GM12865 (cell line): ENCODE results near the gene TTC9C.
"Not testable (repeated sequence)": the region's sequence is repeated elsewhere in the genome, so short reads cannot be mapped to it uniquely, and the experiment has no call there.

Experiments
- DNase-seq: peaks from one replicate; pipeline ENCODE4 v3.0.0; 2010; ENCODE audit warnings: low read depth
- H3K4me3 ChIP-seq: 2 replicates; pipeline ENCODE4 v1.5.1; 2011; ENCODE audit warnings: mild to moderate bottlenecking, low read depth, low read length, control low read depth
- CTCF ChIP-seq: IDR thresholded peaks from 2 replicates; pipeline ENCODE4 v1.5.1; 2011; ENCODE audit warnings: low read length, control low read depth, low read depth, inconsistent platforms; ENCODE audit not compliant: insufficient read depth; ENCODE audit errors: missing control alignments

Gene TTC9C

DNA sequence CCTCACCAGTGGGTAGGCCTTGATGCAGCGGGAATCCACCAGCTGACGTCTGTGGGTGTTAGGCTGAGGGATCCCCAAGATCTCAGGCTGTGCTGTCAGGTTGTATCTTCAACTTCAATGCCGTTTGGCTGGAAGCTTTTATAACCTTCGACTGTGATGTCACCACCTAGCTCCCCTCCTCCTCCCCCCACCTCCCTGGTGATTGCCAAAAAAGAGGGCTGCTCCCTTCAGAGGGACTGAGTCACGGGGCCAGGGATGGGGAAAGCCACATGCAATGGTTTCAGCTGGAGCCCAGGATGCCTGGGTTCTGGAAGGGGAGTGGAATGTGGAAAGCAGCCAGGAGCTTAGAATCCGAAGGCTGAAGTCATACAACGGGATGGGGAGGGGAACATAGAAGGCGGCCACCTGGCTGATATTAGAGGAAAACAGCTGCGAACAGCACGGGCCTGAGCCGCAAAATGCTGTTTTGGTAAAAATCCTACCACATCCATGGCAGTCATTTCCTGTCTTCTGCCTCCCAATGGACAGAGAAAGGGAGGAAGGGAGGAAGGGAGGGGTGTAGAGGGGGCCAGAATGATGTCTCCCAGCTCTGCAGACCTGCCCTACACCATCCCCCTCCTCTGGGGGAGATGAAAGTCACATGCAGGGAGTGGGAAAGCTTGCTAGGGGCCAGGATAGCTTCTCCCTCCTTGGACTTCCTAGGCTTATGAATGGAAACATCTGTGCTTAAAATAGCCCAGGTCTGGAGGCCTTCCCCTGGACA lies 38.7 kb upstream of the TTC9C start, which contains the start of gene LRRN4CL:
Gene LRRN4CL (minus strand): TSS at position 110 of the 763 bp plus-strand sequence. CDS start 1,022 bp downstream, outside the sequence.
- no peak for TF ChIP-seq CTCF
- H3K4me3 ChIP-seq: no peak within 1 kb of the TSS
- no peak for DNase-seq

GRCh38 chr11:62693624-62694023 lies 34.7 kb upstream of the TTC9C start:
- DNase-seq, H3K4me3 ChIP-seq: not testable (repeated sequence)

DNA sequence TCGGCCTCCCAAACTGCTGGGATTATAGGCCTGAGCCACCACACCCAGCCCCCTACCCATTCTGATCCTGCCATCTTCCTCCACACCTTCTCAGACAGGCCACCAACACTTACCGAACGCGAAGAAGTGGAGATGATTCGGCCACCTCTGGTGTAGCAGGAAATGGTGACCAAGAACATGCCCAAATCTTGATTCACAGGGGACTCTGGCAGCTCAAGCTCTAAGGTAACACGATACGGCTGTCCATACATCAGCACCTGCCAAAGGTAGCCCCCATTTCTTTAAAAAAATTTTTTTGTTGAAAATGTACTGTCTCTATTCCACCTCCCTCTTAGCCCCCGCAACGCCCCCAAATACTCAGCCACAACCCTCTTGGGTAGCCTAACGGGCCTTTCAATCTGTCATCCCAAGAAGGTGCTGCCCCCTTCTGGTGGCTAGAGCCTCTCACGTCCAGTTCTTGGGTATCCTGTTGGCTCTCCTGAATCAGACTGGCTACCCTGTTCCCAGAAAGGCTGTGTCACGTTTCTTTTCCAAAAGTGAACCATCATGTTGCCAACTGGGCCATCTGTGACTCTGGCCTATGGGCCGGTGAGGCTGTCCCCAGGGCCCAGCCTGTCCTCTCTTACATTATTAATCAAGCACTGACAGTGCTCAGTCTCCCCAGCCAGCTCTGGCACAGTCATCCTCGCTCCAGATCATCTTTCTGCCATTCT lies 33.7 kb upstream of the TTC9C start:
- peak; percentile 88 for DNase-seq
- H3K4me3 ChIP-seq: no peak overlapping the region
- peak; percentile 83 for TF ChIP-seq CTCF

DNA sequence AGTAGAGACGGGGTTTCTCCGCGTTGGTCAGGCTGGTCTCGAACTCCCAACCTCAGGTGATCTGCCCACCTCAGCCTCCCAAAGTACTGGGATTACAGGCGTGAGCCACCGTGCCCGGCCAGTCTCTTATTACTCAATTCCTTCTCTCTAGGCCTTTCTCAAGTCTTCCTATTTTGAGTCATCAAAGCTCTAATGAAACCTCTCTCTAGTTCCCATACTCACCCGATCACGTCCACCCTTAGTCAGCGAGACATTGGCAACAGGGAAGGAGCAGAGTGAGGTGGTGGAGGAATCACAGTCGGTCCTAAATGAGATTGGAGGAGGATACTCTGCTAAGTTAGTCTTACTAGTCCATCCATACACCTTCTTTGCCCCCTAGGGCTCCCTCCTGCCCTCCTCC lies 26.0 kb upstream of the TTC9C start:
- no peak for TF ChIP-seq CTCF
- DNase-seq: peak; percentile 51
- no peak overlapping the region for H3K4me3 ChIP-seq

DNA sequence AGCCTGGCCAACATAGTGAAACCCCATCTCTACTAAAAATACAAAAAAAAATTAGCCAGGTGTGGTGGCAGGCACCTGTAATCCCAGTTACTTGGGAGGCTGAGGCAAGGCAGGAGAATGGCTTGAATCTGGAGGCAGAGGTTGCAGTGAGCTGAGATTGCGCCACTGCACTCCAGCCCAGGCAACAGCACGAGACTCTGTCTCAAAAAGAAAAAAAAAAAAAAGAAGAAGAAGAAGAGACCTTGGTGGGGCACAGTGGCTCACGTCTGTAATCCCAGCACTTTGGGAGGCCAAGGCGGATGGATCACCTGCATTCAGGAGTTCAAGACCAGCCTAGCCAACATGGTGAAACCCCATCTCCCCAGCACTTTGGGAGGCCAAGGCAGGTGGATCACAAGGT lies 24.4 kb upstream of the TTC9C start:
- DNase-seq, H3K4me3 ChIP-seq: not testable (repeated sequence)

DNA sequence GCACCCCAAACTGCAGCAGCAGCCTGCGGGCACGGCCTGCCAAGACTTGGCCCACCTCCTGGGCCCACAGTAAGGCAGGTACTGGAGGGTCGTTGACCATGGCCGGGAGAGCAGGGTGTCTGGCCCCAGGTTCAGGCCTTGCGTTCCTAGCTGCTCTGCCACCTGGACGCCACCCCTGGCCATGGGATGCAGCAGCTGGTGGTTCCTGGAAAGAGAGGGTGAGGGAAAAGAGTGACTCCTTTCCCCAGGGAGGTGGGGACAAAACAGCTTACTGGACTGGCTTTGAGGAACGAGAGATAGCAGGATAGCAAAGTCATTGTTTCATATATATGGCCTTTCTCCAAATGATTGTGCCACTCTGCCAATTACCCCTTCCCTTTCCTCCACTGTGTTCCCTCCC lies 22.9 kb upstream of the TTC9C start:
- no peak for TF ChIP-seq CTCF
- H3K4me3 ChIP-seq: peak overlapping the region; percentile 81
- no peak for DNase-seq

- H3K4me3 ChIP-seq: peak overlapping the region; percentile 81
- DNase-seq: peak; percentile 96
- TF ChIP-seq CTCF: no peak
These were observed 22.1 kb upstream of the TTC9C start for GRCh38 chr11:62705880-62706849.
